Measurements from ENCODE around the gene TTC34.

GRCh38 chr1:2632561-2633361 lies 168.7 kb downstream of the TTC34 start, which contains the start of gene MMEL1:
- no peak for TF ChIP-seq CTCF (IDR thresholded peaks at IDR 0.05)
- no peak for TF ChIP-seq POLR2AphosphoS5 (IDR thresholded peaks at IDR 0.05)
- no peak for TF ChIP-seq POLR2A (IDR thresholded peaks at IDR 0.05)
